ENCODE data around the gene OPRD1. TPM values are rescaled to one million over a fixed set of nuclear protein-coding genes. Genes with fewer than 3 reads are reported as not detected.

The OPRD1 gene
- total and polyA plus RNA-seq, 2 of the 4 experiments (the other 2 are of a cell fraction): under 0.01 TPM; not detected in 1

- no peak overlapping the region for H3K4me2 ChIP-seq (ENCODE audit: low read depth, low read length)
- H2AK9ac ChIP-seq (replicated peaks; ENCODE audit: low read depth, low read length, poor library complexity): no peak overlapping the region
- H3K4ac ChIP-seq (ENCODE audit: low read depth, low read length): no peak overlapping the region
- H3K4me3 ChIP-seq (ENCODE audit: insufficient read depth, low read depth, low read length): no peak overlapping the region
- TF ChIP-seq FOS (IDR thresholded peaks at IDR 0.05; ENCODE audit: low read depth, low read length): no peak
- TF ChIP-seq ELK1 (IDR thresholded peaks at IDR 0.05; ENCODE audit: borderline replicate concordance, low read depth, low read length): no peak
- TF ChIP-seq USF2 (IDR thresholded peaks at IDR 0.05; ENCODE audit: low read depth, low read length): no peak
- TF ChIP-seq CTCF (conservative IDR thresholded peaks at IDR 0.05; ENCODE audit: low read depth, low read length): no peak
- no peak for TF ChIP-seq MXI1 (IDR thresholded peaks at IDR 0.05; ENCODE audit: borderline replicate concordance, low read depth, low read length)
- TF ChIP-seq RCOR1 (IDR thresholded peaks at IDR 0.05; ENCODE audit: insufficient replicate concordance, low read length): no peak
- no peak for TF ChIP-seq MAFK (IDR thresholded peaks at IDR 0.05; ENCODE audit: low read depth, low read length)
- no peak for TF ChIP-seq NFE2L2 (IDR thresholded peaks at IDR 0.05; ENCODE audit: low read depth, low read length)
- TF ChIP-seq SMC3 (IDR thresholded peaks at IDR 0.05; ENCODE audit: low read depth, low read length): no peak
- no peak for TF ChIP-seq POLR2A (IDR thresholded peaks at IDR 0.05; ENCODE audit: low read depth, low read length)
- no peak for TF ChIP-seq BHLHE40 (IDR thresholded peaks at IDR 0.05; ENCODE audit: low read depth, low read length)
- TF ChIP-seq CEBPB (IDR thresholded peaks at IDR 0.05; ENCODE audit: low read depth, low read length): no peak
- H4K91ac ChIP-seq (ENCODE audit: insufficient read depth, low read depth, low read length): no peak overlapping the region
- no peaks in the 10 kb centered on the region; the same call in 1 of the 2 replicates for H3K4me1 ChIP-seq (ENCODE audit: control insufficient read depth, insufficient read depth, low read length)
- intact Hi-C loops (cut with micrococcal nuclease) (no loop called here), dilution Hi-C loops (cut with HindIII; ENCODE audit: low sequenced_read_pairs, unreplicated experiment) (no loop called here), in situ Hi-C loops (cut with MboI; ENCODE audit: low sequenced_read_pairs) (loop anchor here (10.0 kb wide), 1 partner anchor 1806 kb away; no protein-coding TSS in a partner anchor)
- H2AK5ac ChIP-seq (ENCODE audit: low read depth, low read length): no peak overlapping the region
- H3K9ac ChIP-seq (ENCODE audit: low read depth, low read length): no peak overlapping the region
- no peaks in the 10 kb centered on the region for H3K27me3 ChIP-seq (ENCODE audit: control insufficient read depth, insufficient read depth, low read length)
- ChIA-PET CTCF (interaction anchor here (1.4 kb wide), 1 partner anchor 16 kb away, joined by 3 read pairs; no protein-coding TSS in a partner anchor), POLR2A (ENCODE audit: unreplicated experiment) (no interaction called here)
- H3K27ac ChIP-seq (ENCODE audit: insufficient read depth, low read length): no peak overlapping the region
- WGBS, 2 experiments (ENCODE audit: extremely low coverage in 2 of 2, insufficient read length in 1 of 2): no CpG with 5 or more reads among the region's 3 CpGs
- H2BK15ac ChIP-seq (ENCODE audit: low read depth, low read length): no peak overlapping the region
- H3K23ac ChIP-seq (ENCODE audit: low read depth, low read length): no peak overlapping the region
- DNase-seq: no peak
- H4K8ac ChIP-seq (ENCODE audit: low read depth in 2 of 2, low read length in 2 of 2): no peak overlapping the region
- no peak overlapping the region for H2BK120ac ChIP-seq (ENCODE audit: low read depth, low read length)
- H3K14ac ChIP-seq (replicated peaks; ENCODE audit: low read depth, low read length): no peak overlapping the region
- H3K36me3 ChIP-seq (ENCODE audit: control insufficient read depth, insufficient read depth, low read length): no peaks in the 10 kb centered on the region
- BruUV-seq (replicated peaks): no TSS peak
- ATAC-seq (ENCODE audit: low read depth): no peak
- H3K9me1 ChIP-seq (ENCODE audit: insufficient read depth, low read length): peaks cover 3% of the 10 kb centered on the region; the same call in 1 of the 2 replicates
- no peak overlapping the region for H3K56ac ChIP-seq (ENCODE audit: extremely low read depth, insufficient read depth, low read length)
- no peak overlapping the region for H4K5ac ChIP-seq (ENCODE audit: low read depth, low read length)
- H2AFZ ChIP-seq (replicated peaks; ENCODE audit: low read length, poor library complexity): no peak overlapping the region
- no peak overlapping the region for H2BK20ac ChIP-seq (ENCODE audit: low read depth, low read length)
- H3K9me3 ChIP-seq (ENCODE audit: control insufficient read depth, insufficient read depth, low read length): no peaks in the 10 kb centered on the region
- H3K18ac ChIP-seq (ENCODE audit: low read depth, low read length): no peak overlapping the region
- no peaks in the 10 kb centered on the region for H4K20me1 ChIP-seq (ENCODE audit: insufficient read depth, low read length)
- H2BK5ac ChIP-seq (ENCODE audit: low read depth, low read length, poor library complexity, severe bottlenecking): no peak overlapping the region
- no peaks in the 10 kb centered on the region for H3K79me1 ChIP-seq (ENCODE audit: low read depth in 1 of 2, low read length in 2 of 2)
These were observed 86.5 kb downstream of the OPRD1 start for GRCh38 chr1:28898405-28898881.
